Natural killer cell (primary cell): ENCODE data around the gene LYSET. TPM values are rescaled to one million over a fixed set of nuclear protein-coding genes. Genes with fewer than 3 reads are reported as not detected.
A peak's percentile ranks its signal among the peaks of the same experiment; 100 is the strongest.

Experiments used
- ATAC-seq, 3 donors: fragments of 150-1000 bp in 2 of 3; fragments of 200-7000 bp in 1 of 3; cut with Tn5 transposase; 1 replicate in 1 of 3; 2 replicates in 2 of 3; pipeline ENCODE4 v1.10.0; 2021; ENCODE audit warnings: mild to moderate bottlenecking in 2 of 3, moderate library complexity in 2 of 3
- DNase-seq, 2 donors: peaks; one replicate each; pipeline versions ENCODE4 v3.0.0 to v3.0.0-alpha.2; 2013 to 2021; ENCODE audit warnings: mixed read lengths in 1 of 2
- H3K27ac ChIP-seq: one replicate; pipeline ENCODE4 v1.5.1; 2013; ENCODE audit warnings: mild to moderate bottlenecking, low read length
- H3K27me3 ChIP-seq: one replicate; pipeline ENCODE4 v1.6.1; 2013; ENCODE audit warnings: low read length; ENCODE audit not compliant: control insufficient read depth, insufficient read depth
- H3K36me3 ChIP-seq: one replicate; pipeline ENCODE4 v1.6.1; 2013; ENCODE audit warnings: low read length; ENCODE audit not compliant: control insufficient read depth, insufficient read depth
- H3K4me1 ChIP-seq: one replicate; pipeline ENCODE4 v1.6.1; 2013; ENCODE audit warnings: low read length; ENCODE audit not compliant: control insufficient read depth, insufficient read depth
- H3K4me3 ChIP-seq: one replicate; pipeline ENCODE4 v1.5.1; 2013; ENCODE audit warnings: low read length
- H3K9me3 ChIP-seq: one replicate; pipeline ENCODE4 v1.6.1; 2013; ENCODE audit warnings: low read length; ENCODE audit not compliant: control insufficient read depth, insufficient read depth
- H3K27ac Mint-ChIP-seq, 2 donors: one replicate each; pipeline ENCODE4 v1.8.0; 2022; ENCODE audit warnings: mild to moderate bottlenecking in 2 of 2, mixed read lengths in 2 of 2, moderate library complexity in 1 of 2
- H3K27me3 Mint-ChIP-seq, 2 donors: one replicate each; pipeline ENCODE4 v1.8.0; 2022; ENCODE audit warnings: low read depth in 2 of 2, mixed read lengths in 2 of 2
- H3K36me3 Mint-ChIP-seq: one replicate; pipeline ENCODE4 v1.8.0; 2022; ENCODE audit warnings: mixed read lengths
- H3K4me1 Mint-ChIP-seq, 2 donors: one replicate each; pipeline ENCODE4 v1.8.0; 2022; ENCODE audit warnings: mixed read lengths in 2 of 2
- H3K4me3 Mint-ChIP-seq: one replicate; pipeline ENCODE4 v1.8.0; 2022; ENCODE audit warnings: mild to moderate bottlenecking, moderate library complexity, mixed read lengths
- H3K9me3 Mint-ChIP-seq, 2 donors: one replicate each; pipeline ENCODE4 v1.8.0; 2022; ENCODE audit warnings: mixed read lengths in 2 of 2
- CTCF ChIP-seq: fragments of 200-600 bp; IDR thresholded peaks from one replicate; pipeline ENCODE4 v1.8.0; 2022; ENCODE audit warnings: antibody characterized with exemption
- WGBS: methylation state at CpG from one replicate; pipeline ENCODE4 v1.1.7; 2013; ENCODE audit warnings: missing lambda C conversion rate; ENCODE audit not compliant: insufficient coverage; 5-methylcytosine and 5-hydroxymethylcytosine counted together
- intact Hi-C: fragments of 100-400 bp; cut with micrococcal nuclease; formaldehyde crosslinking; loops from one replicate; pipeline ENCODE4 v1.14.2; 2022
- total RNA-seq, 4 donors: library from RNA; stranded (reverse); fragments of 120-200 nt in 1 of 4; gene quantifications; one replicate each; pipeline versions ENCODE4 v1.2.3 to v1.2.4, GENCODE V29; 2013 to 2022

Gene LYSET
- total RNA-seq, 3 donors from 2014 or later (not counting 1 experiment from before 2014, with no cell fraction given), result 6.1 to 13.1 (median 9.0) TPM

- 100% methylated on average over 2 of the region's 3 CpGs for WGBS
- Mint-ChIP-seq H3K4me3 (no peak overlapping the region), H3K27me3 (no peaks in the 10 kb centered on the region), H3K4me1 (peaks cover 24 to 29% of the 10 kb centered on the region in 2 donors), H3K9me3 (no peaks in the 10 kb centered on the region), H3K27ac (peak overlapping the region in 1 of 2 donors; percentile 94), H3K36me3 (no peaks in the 10 kb centered on the region)
- peaks cover 10% of the 10 kb centered on the region for H3K36me3 ChIP-seq
- H3K4me3 ChIP-seq, result no peak overlapping the region
- H3K27me3 ChIP-seq, result no peaks in the 10 kb centered on the region
- no peak for TF ChIP-seq CTCF
- no peaks in the 10 kb centered on the region for H3K9me3 ChIP-seq
- H3K4me1 ChIP-seq, result peaks cover 23% of the 10 kb centered on the region
- no peak for DNase-seq
- intact Hi-C loops, result loop anchor here (10.0 kb wide), 1 partner anchor 72 kb away; the partner anchor contains the start of gene ITPK1
- no peak for ATAC-seq
- H3K27ac ChIP-seq, result no peak overlapping the region
Measured at GRCh38 chr14:93186956-93187355, 1.8 kb downstream of the LYSET start.

GRCh38 chr14:93195316-93195999, 10.3 kb downstream of the LYSET start:
- no peaks in the 10 kb centered on the region for H3K9me3 Mint-ChIP-seq
- H3K36me3 Mint-ChIP-seq, result no peaks in the 10 kb centered on the region
- no peaks in the 10 kb centered on the region for H3K27me3 Mint-ChIP-seq
- intact Hi-C loops, result no loop called here
- 97% methylated on average over 1 of the region's 1 CpG for WGBS
- H3K4me3 Mint-ChIP-seq, result no peak overlapping the region
- Histone ChIP-seq H3K27ac (no peak overlapping the region), H3K4me3 (no peak overlapping the region), H3K36me3 (peaks cover 7% of the 10 kb centered on the region), H3K4me1 (no peaks in the 10 kb centered on the region), H3K9me3 (no peaks in the 10 kb centered on the region), H3K27me3 (no peaks in the 10 kb centered on the region)
- DNase-seq (no peak), ATAC-seq (no peak)
- H3K4me1 Mint-ChIP-seq, result no peaks in the 10 kb centered on the region
- TF ChIP-seq CTCF, result no peak
- no peak overlapping the region for H3K27ac Mint-ChIP-seq

- H3K27me3 Mint-ChIP-seq, result no peaks in the 10 kb centered on the region
- no peaks in the 10 kb centered on the region for H3K4me1 ChIP-seq
- TF ChIP-seq CTCF, result no peak
- H3K27me3 ChIP-seq, result no peaks in the 10 kb centered on the region
- H3K36me3 ChIP-seq, result peaks cover 7% of the 10 kb centered on the region
- H3K9me3 ChIP-seq, result no peaks in the 10 kb centered on the region
- 94% methylated on average over 4 of the region's 4 CpGs for WGBS
- H3K4me3 Mint-ChIP-seq, result no peak overlapping the region
- H3K36me3 Mint-ChIP-seq, result no peaks in the 10 kb centered on the region
- no peak overlapping the region for H3K27ac ChIP-seq
- peaks cover 0 to under 1% of the 10 kb centered on the region in 2 donors for H3K4me1 Mint-ChIP-seq
- DNase-seq, result no peak
- H3K27ac Mint-ChIP-seq, result no peak overlapping the region
- ATAC-seq, result no peak
- H3K9me3 Mint-ChIP-seq, result no peaks in the 10 kb centered on the region
- H3K4me3 ChIP-seq, result no peak overlapping the region
- intact Hi-C loops, result no loop called here
Measured at GRCh38 chr14:93199031-93199430, 13.9 kb downstream of the LYSET start.

- ATAC-seq, result no peak
- peaks cover 7% of the 10 kb centered on the region for H3K36me3 ChIP-seq
- H3K27ac Mint-ChIP-seq, result no peak overlapping the region
- H3K4me1 Mint-ChIP-seq, result peaks cover 10 to 16% of the 10 kb centered on the region in 2 donors
- peaks cover 2% of the 10 kb centered on the region for H3K4me1 ChIP-seq
- no peaks in the 10 kb centered on the region for H3K27me3 ChIP-seq
- H3K9me3 ChIP-seq, result no peaks in the 10 kb centered on the region
- no peak for TF ChIP-seq CTCF
- no peak for DNase-seq
- 98% methylated on average over 5 of the region's 5 CpGs for WGBS
- intact Hi-C loops, result no loop called here
- no peaks in the 10 kb centered on the region for H3K9me3 Mint-ChIP-seq
- H3K4me3 ChIP-seq, result no peak overlapping the region
- H3K4me3 Mint-ChIP-seq, result no peak overlapping the region
- H3K36me3 Mint-ChIP-seq, result no peaks in the 10 kb centered on the region
- no peak overlapping the region for H3K27ac ChIP-seq
- H3K27me3 Mint-ChIP-seq, result no peaks in the 10 kb centered on the region
Measured at GRCh38 chr14:93200553-93200952, 15.4 kb downstream of the LYSET start.
